ENCODE measurements around the gene CYP2E1. TPM values are rescaled to one million over a fixed set of nuclear protein-coding genes. Genes with fewer than 3 reads are reported as not detected.
"Not testable (repeated sequence)": the region's sequence is repeated elsewhere in the genome, so short reads cannot be mapped to it uniquely, and the experiment has no call there.

Gene CYP2E1
- total and polyA plus RNA-seq, 3 donors from 2014 or later, result 9.0 to 10.2 (median 9.6) TPM

DNA sequence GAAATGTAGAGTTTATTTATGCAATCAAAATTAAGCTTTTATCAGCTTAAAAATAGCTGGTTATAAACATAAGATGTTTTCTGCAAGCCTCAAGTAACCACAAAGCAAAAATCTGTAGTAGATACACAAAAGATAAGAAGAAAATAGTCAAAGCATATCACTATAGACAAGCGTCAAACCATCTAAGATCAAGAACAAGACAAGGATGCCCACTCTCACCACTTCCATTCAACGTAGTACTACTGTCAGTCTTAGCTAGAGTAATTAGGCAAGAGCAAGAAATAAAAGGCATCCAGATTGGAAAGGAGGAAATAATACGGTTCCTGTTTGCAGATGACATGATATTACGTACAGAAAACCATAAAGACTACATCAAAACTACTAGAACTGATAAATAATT is 17.5 kb upstream of the CYP2E1 start:
- Histone ChIP-seq H3K36me3 (ENCODE audit: low read depth, missing control alignments) (no peaks in the 10 kb centered on the region), H3K4me1 (no peaks in the 10 kb centered on the region), H3K9me3 (no peaks in the 10 kb centered on the region), H3K27me3 (no peaks in the 10 kb centered on the region), H3K4me3 (no peak overlapping the region), H3K27ac (no peak overlapping the region)
- DNase-seq, result no peak
- intact Hi-C loops (cut with DNase I; ENCODE audit: low total_unique reads), result no loop called here
- WGBS, 2 donors, result 87 to 94% methylated on average over 4 of the region's 4 CpGs
- TF ChIP-seq, protein P1, sequence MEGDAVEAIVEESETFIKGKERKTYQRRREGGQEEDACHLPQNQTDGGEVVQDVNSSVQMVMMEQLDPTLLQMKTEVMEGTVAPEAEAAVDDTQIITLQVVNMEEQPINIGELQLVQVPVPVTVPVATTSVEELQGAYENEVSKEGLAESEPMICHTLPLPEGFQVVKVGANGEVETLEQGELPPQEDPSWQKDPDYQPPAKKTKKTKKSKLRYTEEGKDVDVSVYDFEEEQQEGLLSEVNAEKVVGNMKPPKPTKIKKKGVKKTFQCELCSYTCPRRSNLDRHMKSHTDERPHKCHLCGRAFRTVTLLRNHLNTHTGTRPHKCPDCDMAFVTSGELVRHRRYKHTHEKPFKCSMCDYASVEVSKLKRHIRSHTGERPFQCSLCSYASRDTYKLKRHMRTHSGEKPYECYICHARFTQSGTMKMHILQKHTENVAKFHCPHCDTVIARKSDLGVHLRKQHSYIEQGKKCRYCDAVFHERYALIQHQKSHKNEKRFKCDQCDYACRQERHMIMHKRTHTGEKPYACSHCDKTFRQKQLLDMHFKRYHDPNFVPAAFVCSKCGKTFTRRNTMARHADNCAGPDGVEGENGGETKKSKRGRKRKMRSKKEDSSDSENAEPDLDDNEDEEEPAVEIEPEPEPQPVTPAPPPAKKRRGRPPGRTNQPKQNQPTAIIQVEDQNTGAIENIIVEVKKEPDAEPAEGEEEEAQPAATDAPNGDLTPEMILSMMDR (IDR thresholded peaks at IDR 0.05), result no peak
- no peak for TF ChIP-seq POLR2A (IDR thresholded peaks at IDR 0.05)

DNA sequence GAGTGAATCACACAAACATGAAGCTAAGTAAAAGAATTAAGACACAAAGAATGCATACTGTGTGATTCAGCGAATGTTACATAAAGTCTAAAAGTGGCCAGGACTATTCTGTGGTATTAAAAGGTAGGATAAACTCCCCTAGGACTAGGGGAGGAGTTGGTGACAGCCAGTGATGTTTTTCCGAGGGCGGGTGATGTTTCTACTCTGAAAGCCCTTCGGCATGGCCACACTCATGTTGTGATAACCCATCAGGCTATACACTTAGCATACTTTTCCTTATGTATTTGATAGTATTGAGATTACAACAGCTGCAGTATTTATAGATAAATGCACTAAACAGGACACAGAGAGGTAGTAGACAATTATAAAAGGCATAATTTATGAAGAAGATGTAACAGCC is 15.8 kb upstream of the CYP2E1 start:
- no peaks in the 10 kb centered on the region for H3K27me3 ChIP-seq
- H3K4me1 ChIP-seq, result no peaks in the 10 kb centered on the region
- no peaks in the 10 kb centered on the region for H3K36me3 ChIP-seq (ENCODE audit: low read depth, missing control alignments)
- no peak for DNase-seq
- no peak overlapping the region for H3K27ac ChIP-seq
- intact Hi-C loops (cut with DNase I; ENCODE audit: low total_unique reads), result no loop called here
- H3K4me3 ChIP-seq, result no peak overlapping the region
- WGBS, 2 donors, result 79% methylated on average over 4 of the region's 4 CpGs
- TF ChIP-seq, protein P1 (IDR thresholded peaks at IDR 0.05), result no peak
- TF ChIP-seq POLR2A (IDR thresholded peaks at IDR 0.05), result no peak
- H3K9me3 ChIP-seq, result no peaks in the 10 kb centered on the region

DNA sequence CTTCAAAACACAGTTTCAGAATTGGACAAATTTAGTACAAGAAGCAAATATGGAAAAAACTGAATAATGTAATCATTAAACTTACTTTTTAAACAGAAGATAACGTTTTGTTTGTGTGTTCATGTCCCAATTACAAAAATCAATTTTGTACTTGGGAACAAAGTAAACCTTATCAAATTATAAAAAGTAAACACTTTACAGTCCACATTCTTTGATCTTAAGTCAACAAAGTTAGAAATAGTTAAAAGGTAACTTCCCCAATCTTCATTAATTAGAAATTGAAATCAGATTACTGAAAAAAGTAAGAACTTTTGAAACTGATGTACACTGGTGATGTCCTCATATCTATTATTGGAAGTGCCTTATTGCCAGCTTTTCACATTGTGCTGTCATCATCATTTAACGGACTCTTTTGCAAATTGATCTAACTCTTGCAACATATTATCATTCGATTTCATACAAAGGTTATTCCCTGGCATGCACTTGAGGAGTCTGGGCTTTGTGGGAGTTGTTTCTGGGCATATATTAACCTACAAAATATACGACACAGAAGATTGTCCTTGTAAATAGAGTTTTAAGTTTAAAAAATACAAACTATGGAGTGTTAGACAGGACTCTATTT is 15.1 kb upstream of the CYP2E1 start:
- Histone ChIP-seq H3K4me3 (no peak overlapping the region), H3K9me3 (no peaks in the 10 kb centered on the region), H3K36me3 (ENCODE audit: low read depth, missing control alignments) (no peaks in the 10 kb centered on the region), H3K27me3 (no peaks in the 10 kb centered on the region), H3K27ac (no peak overlapping the region), H3K4me1 (no peaks in the 10 kb centered on the region)
- intact Hi-C loops (cut with DNase I; ENCODE audit: low total_unique reads), result no loop called here
- 64 to 71% methylated on average over 4 of the region's 4 CpGs for WGBS, 2 donors
- TF ChIP-seq POLR2A (IDR thresholded peaks at IDR 0.05), result no peak
- TF ChIP-seq, protein P1 (IDR thresholded peaks at IDR 0.05), result no peak
- DNase-seq, result no peak

DNA sequence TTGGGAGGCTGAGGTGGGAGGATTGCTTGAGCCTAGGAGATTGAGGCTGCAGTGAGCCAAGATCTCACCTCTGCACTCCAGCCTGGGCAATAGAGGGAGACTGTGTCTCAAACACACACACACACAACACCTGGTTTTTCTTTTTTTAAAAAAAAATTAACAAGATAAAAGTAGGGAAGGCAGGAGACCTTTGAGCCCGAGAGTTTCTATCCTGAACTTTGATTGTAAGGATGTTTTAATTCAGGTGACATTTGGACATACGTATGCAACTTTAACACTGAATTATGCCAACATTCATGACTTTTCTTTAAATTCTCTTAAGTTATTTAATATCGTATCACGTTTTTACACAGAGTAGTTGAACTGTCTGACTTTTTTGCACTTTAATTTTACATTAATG is 11.7 kb upstream of the CYP2E1 start:
- no peak for DNase-seq
- Histone ChIP-seq H3K36me3 (ENCODE audit: low read depth, missing control alignments) (no peaks in the 10 kb centered on the region), H3K4me3 (no peak overlapping the region), H3K9me3 (no peaks in the 10 kb centered on the region), H3K27ac (no peak overlapping the region), H3K4me1 (no peaks in the 10 kb centered on the region), H3K27me3 (no peaks in the 10 kb centered on the region)
- 90% methylated on average over 4 of the region's 4 CpGs for WGBS, 2 donors
- intact Hi-C loops (cut with DNase I; ENCODE audit: low total_unique reads), result no loop called here
- TF ChIP-seq, protein P1 (IDR thresholded peaks at IDR 0.05), result no peak
- no peak for TF ChIP-seq POLR2A (IDR thresholded peaks at IDR 0.05)

DNA sequence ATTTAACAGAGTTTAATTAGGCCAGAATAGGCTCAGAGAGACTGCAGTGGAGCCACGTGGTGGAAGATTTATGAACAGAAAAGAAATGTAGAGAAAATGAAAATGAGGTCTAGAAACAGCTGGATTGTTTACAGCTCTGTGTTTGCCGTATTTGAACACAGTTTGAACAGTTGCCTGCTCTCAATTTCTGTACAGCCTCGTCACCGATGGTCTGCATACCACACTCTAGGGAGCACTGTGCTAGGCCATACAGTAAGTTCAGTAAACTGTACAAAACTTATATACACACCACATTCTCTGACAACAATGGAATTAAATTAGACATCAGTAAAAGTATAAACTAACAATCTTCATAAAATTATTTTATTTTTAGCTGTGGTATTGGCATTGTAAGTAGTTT is 11.1 kb upstream of the CYP2E1 start:
- WGBS, 2 donors, result 65 to 66% methylated on average over 4 of the region's 4 CpGs
- intact Hi-C loops (cut with DNase I; ENCODE audit: low total_unique reads), result no loop called here
- Histone ChIP-seq H3K36me3 (ENCODE audit: low read depth, missing control alignments) (no peaks in the 10 kb centered on the region), H3K4me1 (peaks cover 4% of the 10 kb centered on the region), H3K27ac (no peak overlapping the region), H3K27me3 (no peaks in the 10 kb centered on the region), H3K4me3 (no peak overlapping the region), H3K9me3 (no peaks in the 10 kb centered on the region)
- DNase-seq, result no peak
- TF ChIP-seq, protein P1 (IDR thresholded peaks at IDR 0.05), result no peak
- TF ChIP-seq POLR2A (IDR thresholded peaks at IDR 0.05), result no peak

DNA sequence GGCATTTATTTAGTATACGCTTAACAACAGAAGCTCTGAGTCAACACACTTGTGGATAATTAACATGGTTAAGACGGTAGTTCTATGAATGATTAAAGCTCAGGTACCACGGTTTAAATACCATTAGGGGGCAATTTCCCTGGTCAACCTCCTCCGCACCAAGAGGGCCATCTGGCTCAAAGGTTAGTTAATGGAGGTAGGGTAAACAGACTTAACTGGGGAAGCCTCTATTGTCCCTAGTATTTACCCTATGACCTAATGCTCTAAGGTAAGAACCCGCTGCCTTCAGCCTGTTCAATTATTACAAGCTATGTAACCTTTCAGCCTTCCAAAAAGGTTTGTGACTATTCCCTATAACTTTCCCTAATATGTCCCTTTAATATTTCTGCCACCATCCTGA is 8.6 kb upstream of the CYP2E1 start:
- DNase-seq; H3K4me3 ChIP-seq; H3K27me3 ChIP-seq; H3K27ac ChIP-seq; H3K9me3 ChIP-seq; H3K4me1 ChIP-seq; H3K36me3 ChIP-seq (ENCODE audit: low read depth, missing control alignments); intact Hi-C loops (cut with DNase I; ENCODE audit: low total_unique reads): not testable (repeated sequence)
- WGBS, 2 donors, result 91 to 95% methylated on average over 5 of the region's 5 CpGs
